SK-N-MC (cell line): ENCODE measurements around the gene DNAJC17.

ENCODE experiments used
- EZH2 ChIP-seq: fragments of 200-600 bp; sonication (generic); IDR thresholded peaks from one replicate; pipeline ENCODE4 v1.6.1; 2017; ENCODE audit warnings: antibody characterized with exemption
- POLR2AphosphoS5 ChIP-seq: IDR thresholded peaks from 2 replicates; pipeline ENCODE4 v1.6.1; 2012; ENCODE audit warnings: mild to moderate bottlenecking, low read depth, low read length, borderline replicate concordance

DNA sequence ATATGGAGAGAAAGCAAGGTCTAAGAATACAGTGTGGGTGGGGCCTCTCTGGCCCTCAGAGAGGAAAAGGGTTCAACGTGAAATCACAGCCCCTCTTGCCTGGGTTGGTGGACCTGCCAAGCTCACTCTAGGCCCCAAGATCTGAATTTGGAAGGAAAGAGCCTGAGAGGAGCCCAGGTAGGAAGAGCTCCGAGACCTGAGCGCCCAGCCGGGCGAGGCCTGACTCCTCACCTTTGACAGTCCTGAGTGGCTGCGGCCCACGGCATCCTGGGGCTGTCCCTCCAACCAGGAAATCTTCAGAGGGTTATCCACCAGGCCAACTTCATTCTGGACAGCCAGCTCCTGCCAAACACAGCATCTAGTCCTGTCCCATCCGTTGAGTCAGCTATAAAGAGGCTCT lies 33.8 kb downstream of the DNAJC17 start:
- TF ChIP-seq EZH2 (no peak), POLR2AphosphoS5 (no peak)
